IMR-90 (cell line): Measurements from ENCODE around the gene TTBK2. TPM values are rescaled to one million over a fixed set of nuclear protein-coding genes. Genes with fewer than 3 reads are reported as not detected.

Source experiments
- ATAC-seq: fragments of 200-7000 bp; cut with Tn5 transposase; 2 replicates; pipeline ENCODE4 v1.9.1; 2020; ENCODE audit warnings: low read depth, mild to moderate bottlenecking, moderate library complexity
- BruUV-seq: library from RNA; stranded (reverse); fragments of 400-500 nt; replicated peaks from 2 replicates; lab custom pipeline; 2021; lab: Mats Ljungman, UMichigan
- CTCF ChIA-PET: fragments of 300-600 bp; formaldehyde crosslinking; extraction: SDS; loops from one replicate; lab custom pipeline; 2021; ENCODE audit warnings: antibody characterized with exemption; lab: Yijun Ruan, JAX
- POLR2A ChIA-PET: fragments of 300-600 bp; sonication (Branson Sonifier 250); formaldehyde crosslinking; loops from one replicate; lab custom pipeline; 2022; ENCODE audit warnings: antibody characterized with exemption; ENCODE audit not compliant: unreplicated experiment; lab: Charles Lee
- DNase-seq: peaks from one replicate; pipeline ENCODE4 v3.0.0; 2013
- H2AFZ ChIP-seq: replicated peaks from 2 replicates; pipeline ENCODE3; 2013; ENCODE audit warnings: low read length, mild to moderate bottlenecking; ENCODE audit not compliant: poor library complexity
- H2AK5ac ChIP-seq: 2 replicates; pipeline ENCODE4 v1.6.1; 2013; ENCODE audit warnings: low read depth, low read length, inconsistent platforms
- H2AK9ac ChIP-seq: replicated peaks from 2 replicates; pipeline ENCODE3; 2013; ENCODE audit warnings: mild to moderate bottlenecking, low read depth, low read length, moderate library complexity; ENCODE audit not compliant: poor library complexity
- H2BK120ac ChIP-seq: 2 replicates; pipeline ENCODE4 v1.6.1; 2013; ENCODE audit warnings: low read depth, low read length, inconsistent platforms
- H2BK15ac ChIP-seq: 3 replicates; pipeline ENCODE4 v1.6.1; 2013; ENCODE audit warnings: low read depth, low read length, inconsistent platforms
- H2BK20ac ChIP-seq: 2 replicates; pipeline ENCODE4 v1.6.1; 2013; ENCODE audit warnings: low read depth, mild to moderate bottlenecking, inconsistent platforms, low read length, moderate library complexity
- H2BK5ac ChIP-seq: 2 replicates; pipeline ENCODE4 v1.6.1; 2013; ENCODE audit warnings: mild to moderate bottlenecking, low read depth, low read length, inconsistent platforms; ENCODE audit not compliant: poor library complexity, severe bottlenecking
- H3K14ac ChIP-seq: replicated peaks from 2 replicates; pipeline ENCODE4 v1.6.1; 2013; ENCODE audit warnings: low read depth, low read length, inconsistent platforms
- H3K18ac ChIP-seq: 2 replicates; pipeline ENCODE4 v1.6.1; 2013; ENCODE audit warnings: low read depth, low read length, control low read depth
- H3K23ac ChIP-seq: 2 replicates; pipeline ENCODE4 v1.6.1; 2013; ENCODE audit warnings: low read depth, low read length, inconsistent platforms
- H3K27ac ChIP-seq: 2 replicates; pipeline ENCODE4 v1.5.1; 2013; ENCODE audit warnings: mild to moderate bottlenecking, control low read depth, low read length; ENCODE audit not compliant: insufficient read depth
- H3K27me3 ChIP-seq: 2 replicates; pipeline ENCODE4 v1.6.1; 2013; ENCODE audit warnings: low read length; ENCODE audit not compliant: control insufficient read depth, insufficient read depth
- H3K36me3 ChIP-seq: 2 replicates; pipeline ENCODE4 v1.6.1; 2013; ENCODE audit warnings: low read length, mixed read lengths; ENCODE audit not compliant: control insufficient read depth, insufficient read depth
- H3K4ac ChIP-seq: 2 replicates; pipeline ENCODE4 v1.6.1; 2013; ENCODE audit warnings: low read depth, low read length, inconsistent platforms
- H3K4me1 ChIP-seq: 2 replicates; pipeline ENCODE4 v1.6.1; 2013; ENCODE audit warnings: low read length, mixed read lengths; ENCODE audit not compliant: control insufficient read depth, insufficient read depth
- H3K4me2 ChIP-seq: 2 replicates; pipeline ENCODE4 v1.6.1; 2013; ENCODE audit warnings: low read depth, mild to moderate bottlenecking, control low read depth, low read length, moderate library complexity
- H3K4me3 ChIP-seq: 2 replicates; pipeline ENCODE4 v1.5.1; 2013; ENCODE audit warnings: low read depth, mild to moderate bottlenecking, control low read depth, low read length, moderate library complexity; ENCODE audit not compliant: insufficient read depth
- H3K56ac ChIP-seq: 2 replicates; pipeline ENCODE4 v1.6.1; 2013; ENCODE audit warnings: low read length, inconsistent platforms; ENCODE audit not compliant: insufficient read depth; ENCODE audit errors: extremely low read depth
- H3K79me1 ChIP-seq, 2 experiments: 2 replicates each; pipeline ENCODE4 v1.6.1; 2013; ENCODE audit warnings: low read length in 2 of 2, inconsistent platforms in 1 of 2, low read depth in 1 of 2
- H3K9ac ChIP-seq: 2 replicates; pipeline ENCODE4 v1.6.1; 2013; ENCODE audit warnings: low read depth, low read length, control low read depth
- H3K9me1 ChIP-seq: 2 replicates; pipeline ENCODE4 v1.6.1; 2013; ENCODE audit warnings: low read length, inconsistent platforms; ENCODE audit not compliant: insufficient read depth
- H3K9me3 ChIP-seq: 2 replicates; pipeline ENCODE4 v1.6.1; 2013; ENCODE audit warnings: low read length; ENCODE audit not compliant: control insufficient read depth, insufficient read depth
- H4K20me1 ChIP-seq: 2 replicates; pipeline ENCODE4 v1.6.1; 2013; ENCODE audit warnings: low read length, inconsistent platforms; ENCODE audit not compliant: insufficient read depth
- H4K5ac ChIP-seq: 2 replicates; pipeline ENCODE4 v1.6.1; 2013; ENCODE audit warnings: mild to moderate bottlenecking, low read depth, low read length, control low read depth
- H4K8ac ChIP-seq, 2 experiments: 2 replicates each; pipeline ENCODE4 v1.6.1; 2013; ENCODE audit warnings: low read depth in 2 of 2, low read length in 2 of 2, control low read depth in 1 of 2, inconsistent platforms in 1 of 2
- H4K91ac ChIP-seq: 2 replicates; pipeline ENCODE4 v1.6.1; 2013; ENCODE audit warnings: low read depth, low read length, inconsistent platforms; ENCODE audit not compliant: insufficient read depth
- BHLHE40 ChIP-seq: fragments of 150-350 bp; IDR thresholded peaks from 2 replicates; pipeline ENCODE4 v1.6.1; 2016; ENCODE audit warnings: mild to moderate bottlenecking, low read depth, low read length
- CTCF ChIP-seq: conservative IDR thresholded peaks from 2 replicates; pipeline ENCODE4 v1.5.1; 2012; ENCODE audit warnings: mild to moderate bottlenecking, low read depth, low read length, improper control_type of control experiment
- NFE2L2 ChIP-seq: fragments of 150-350 bp; IDR thresholded peaks from 2 replicates; pipeline ENCODE4 v1.6.1; 2016; ENCODE audit warnings: low read depth, mild to moderate bottlenecking, low read length
- RAD21 ChIP-seq: IDR thresholded peaks from 2 replicates; pipeline ENCODE4 v1.6.1; 2012; ENCODE audit warnings: low read length, improper control_type of control experiment
- RFX5 ChIP-seq: IDR thresholded peaks from 2 replicates; pipeline ENCODE4 v1.8.0; 2012; ENCODE audit warnings: low read depth, mild to moderate bottlenecking, low read length, moderate library complexity
- SMC3 ChIP-seq: fragments of 150-350 bp; IDR thresholded peaks from 2 replicates; pipeline ENCODE4 v1.6.1; 2016; ENCODE audit warnings: low read depth, mild to moderate bottlenecking, antibody characterized with exemption, low read length, moderate library complexity
- dilution Hi-C: fragments of 300-500 bp; cut with HindIII; formaldehyde crosslinking; loops from one replicate; pipeline ENCODE4 v1.14.3; 2018; ENCODE audit warnings: low sequenced_read_pairs; ENCODE audit not compliant: unreplicated experiment
- in situ Hi-C: fragments of 300-500 bp; cut with MboI; formaldehyde crosslinking; loops from 3 replicates; pipeline ENCODE4 v1.14.3; 2019; ENCODE audit warnings: low sequenced_read_pairs, inconsistent platforms, mixed read lengths
- intact Hi-C: fragments of 100-400 bp; cut with micrococcal nuclease; formaldehyde crosslinking; loops from 2 replicates; pipeline ENCODE4 v1.10.0; 2022
- polyA plus RNA-seq, 3 experiments: library from polyadenylated mRNA; depleted of rRNA; stranded (reverse); fragments of >200 nt; gene quantifications; 2 replicates each; pipeline ENCODE4 v1.2.3, GENCODE V29; 2012; ENCODE audit warnings: low replicate concordance in 1 of 3
- total RNA-seq: library from RNA; depleted of rRNA; stranded (reverse); fragments of >200 nt; gene quantifications from 2 replicates; pipeline ENCODE4 v1.2.3, GENCODE V29; 2012

The TTBK2 gene
- total and polyA plus RNA-seq, 2 of the 4 experiments (the other 2 are of a cell fraction), result 2.4 to 3.2 TPM

GRCh38 chr15:42788725-42789124 is 131.9 kb downstream of the TTBK2 start:
- H3K4me2 ChIP-seq, result no peak overlapping the region
- no peaks in the 10 kb centered on the region for H3K9me1 ChIP-seq
- no peak overlapping the region for H2BK120ac ChIP-seq
- no peak overlapping the region for H2AFZ ChIP-seq
- H3K23ac ChIP-seq, result no peak overlapping the region
- H3K9ac ChIP-seq, result no peak overlapping the region
- H4K91ac ChIP-seq, result no peak overlapping the region
- no peak overlapping the region for H3K4ac ChIP-seq
- no peak overlapping the region for H4K5ac ChIP-seq
- dilution Hi-C loops (no loop called here), intact Hi-C loops (no loop called here), in situ Hi-C loops (no loop called here)
- H3K36me3 ChIP-seq, result 0 out of 2 replicates have a peak, but pooled peaks cover 1% of the 10 kb centered on the region
- H2BK5ac ChIP-seq, result no peak overlapping the region
- no peak overlapping the region for H3K18ac ChIP-seq
- CTCF ChIA-PET, result no interaction called here
- H4K20me1 ChIP-seq, result no peaks in the 10 kb centered on the region
- TF ChIP-seq NFE2L2 (no peak), BHLHE40 (no peak), SMC3 (no peak), CTCF (no peak), RAD21 (no peak), RFX5 (no peak)
- no peak overlapping the region for H3K4me3 ChIP-seq
- POLR2A ChIA-PET, result no interaction called here
- no peak overlapping the region for H2BK15ac ChIP-seq
- no peak for ATAC-seq
- no peak overlapping the region for H2AK5ac ChIP-seq
- no peaks in the 10 kb centered on the region for H3K79me1 ChIP-seq
- no peaks in the 10 kb centered on the region for H3K9me3 ChIP-seq
- H2AK9ac ChIP-seq, result no peak overlapping the region
- H3K4me1 ChIP-seq, result no peaks in the 10 kb centered on the region
- no peak overlapping the region for H2BK20ac ChIP-seq
- no peak overlapping the region for H3K14ac ChIP-seq
- no peaks in the 10 kb centered on the region for H3K27me3 ChIP-seq
- DNase-seq, result no peak
- H4K8ac ChIP-seq, result no peak overlapping the region
- H3K56ac ChIP-seq, result no peak overlapping the region
- no TSS peak for BruUV-seq
- no peak overlapping the region for H3K27ac ChIP-seq
